ENCODE measurements around the gene RRAS2.

Gene RRAS2

GRCh38 chr11:14339356-14339755 is 19.6 kb downstream of the RRAS2 start:
- Histone ChIP-seq H3K27ac (ENCODE audit: low read length) (no peak overlapping the region), H3K36me3 (ENCODE audit: control insufficient read depth in 2 of 2, insufficient read depth in 2 of 2, low read length in 2 of 2) (no peaks in the 10 kb centered on the region), H3K4me3 (ENCODE audit: low read length in 2 of 2) (no peak overlapping the region), H3K27me3 (ENCODE audit: control insufficient read depth in 1 of 2, insufficient read depth in 2 of 2, low read length in 2 of 2) (no peaks in the 10 kb centered on the region), H3K9me3 (ENCODE audit: control insufficient read depth in 2 of 2, low read length in 2 of 2) (no peaks in the 10 kb centered on the region), H3K9ac (ENCODE audit: low read length in 2 of 2) (no peak overlapping the region), H3K4me1 (ENCODE audit: control insufficient read depth, insufficient read depth, low read length) (no peaks in the 10 kb centered on the region)

- no peaks in the 10 kb centered on the region for H3K9me3 ChIP-seq (ENCODE audit: control insufficient read depth in 2 of 2, low read length in 2 of 2)
- no peak overlapping the region for H3K4me3 ChIP-seq (ENCODE audit: low read length in 2 of 2)
- H3K4me1 ChIP-seq (ENCODE audit: control insufficient read depth, insufficient read depth, low read length), result no peaks in the 10 kb centered on the region
- no peaks in the 10 kb centered on the region for H3K36me3 ChIP-seq (ENCODE audit: control insufficient read depth in 2 of 2, insufficient read depth in 2 of 2, low read length in 2 of 2)
- no peak overlapping the region for H3K9ac ChIP-seq (ENCODE audit: low read length in 2 of 2)
- H3K27me3 ChIP-seq (ENCODE audit: control insufficient read depth in 1 of 2, insufficient read depth in 2 of 2, low read length in 2 of 2), result no peaks in the 10 kb centered on the region
- no peak overlapping the region for H3K27ac ChIP-seq (ENCODE audit: low read length)
Measured at GRCh38 chr11:14336507-14337503, 22.2 kb downstream of the RRAS2 start.

GRCh38 chr11:14335712-14336111 is 23.3 kb downstream of the RRAS2 start:
- no peaks in the 10 kb centered on the region for H3K36me3 ChIP-seq (ENCODE audit: control insufficient read depth in 2 of 2, insufficient read depth in 2 of 2, low read length in 2 of 2)
- no peak overlapping the region for H3K27ac ChIP-seq (ENCODE audit: low read length)
- no peaks in the 10 kb centered on the region for H3K9me3 ChIP-seq (ENCODE audit: control insufficient read depth in 2 of 2, low read length in 2 of 2)
- no peak overlapping the region for H3K9ac ChIP-seq (ENCODE audit: low read length in 2 of 2)
- H3K4me3 ChIP-seq (ENCODE audit: low read length in 2 of 2), result no peak overlapping the region
- no peaks in the 10 kb centered on the region for H3K27me3 ChIP-seq (ENCODE audit: control insufficient read depth in 1 of 2, insufficient read depth in 2 of 2, low read length in 2 of 2)
- no peaks in the 10 kb centered on the region for H3K4me1 ChIP-seq (ENCODE audit: control insufficient read depth, insufficient read depth, low read length)

GRCh38 chr11:14334893-14335292 is 24.1 kb downstream of the RRAS2 start:
- Histone ChIP-seq H3K36me3 (ENCODE audit: control insufficient read depth in 2 of 2, insufficient read depth in 2 of 2, low read length in 2 of 2) (no peaks in the 10 kb centered on the region), H3K27me3 (ENCODE audit: control insufficient read depth in 1 of 2, insufficient read depth in 2 of 2, low read length in 2 of 2) (no peaks in the 10 kb centered on the region), H3K9me3 (ENCODE audit: control insufficient read depth in 2 of 2, low read length in 2 of 2) (no peaks in the 10 kb centered on the region), H3K27ac (ENCODE audit: low read length) (no peak overlapping the region), H3K9ac (ENCODE audit: low read length in 2 of 2) (no peak overlapping the region), H3K4me3 (ENCODE audit: low read length in 2 of 2) (no peak overlapping the region), H3K4me1 (ENCODE audit: control insufficient read depth, insufficient read depth, low read length) (no peaks in the 10 kb centered on the region)

- Histone ChIP-seq H3K4me1 (ENCODE audit: control insufficient read depth, insufficient read depth, low read length) (no peaks in the 10 kb centered on the region), H3K9ac (ENCODE audit: low read length in 2 of 2) (no peak overlapping the region), H3K4me3 (ENCODE audit: low read length in 2 of 2) (no peak overlapping the region), H3K36me3 (ENCODE audit: control insufficient read depth in 2 of 2, insufficient read depth in 2 of 2, low read length in 2 of 2) (no peaks in the 10 kb centered on the region), H3K9me3 (ENCODE audit: control insufficient read depth in 2 of 2, low read length in 2 of 2) (no peaks in the 10 kb centered on the region), H3K27me3 (ENCODE audit: control insufficient read depth in 1 of 2, insufficient read depth in 2 of 2, low read length in 2 of 2) (no peaks in the 10 kb centered on the region), H3K27ac (ENCODE audit: low read length) (no peak overlapping the region)
Measured at GRCh38 chr11:14334192-14334591, 24.8 kb downstream of the RRAS2 start.

GRCh38 chr11:14331476-14332136 is 27.4 kb downstream of the RRAS2 start:
- no peaks in the 10 kb centered on the region for H3K4me1 ChIP-seq (ENCODE audit: control insufficient read depth, insufficient read depth, low read length)

GRCh38 chr11:14330881-14331280 is 28.1 kb downstream of the RRAS2 start:
- no peaks in the 10 kb centered on the region for H3K36me3 ChIP-seq (ENCODE audit: control insufficient read depth in 2 of 2, insufficient read depth in 2 of 2, low read length in 2 of 2)
- H3K9ac ChIP-seq (ENCODE audit: low read length in 2 of 2), result no peak overlapping the region
- H3K4me3 ChIP-seq (ENCODE audit: low read length in 2 of 2), result no peak overlapping the region
- H3K27ac ChIP-seq (ENCODE audit: low read length), result no peak overlapping the region
- no peaks in the 10 kb centered on the region for H3K9me3 ChIP-seq (ENCODE audit: control insufficient read depth in 2 of 2, low read length in 2 of 2)
- H3K4me1 ChIP-seq (ENCODE audit: control insufficient read depth, insufficient read depth, low read length), result no peaks in the 10 kb centered on the region
- no peaks in the 10 kb centered on the region for H3K27me3 ChIP-seq (ENCODE audit: control insufficient read depth in 1 of 2, insufficient read depth in 2 of 2, low read length in 2 of 2)

More at GRCh38 chr11:14331476-14332136, 27.4 kb downstream of the RRAS2 start:
- Histone ChIP-seq H3K27ac (ENCODE audit: low read length) (no peak overlapping the region), H3K9ac (ENCODE audit: low read length in 2 of 2) (no peak overlapping the region), H3K27me3 (ENCODE audit: control insufficient read depth in 1 of 2, insufficient read depth in 2 of 2, low read length in 2 of 2) (no peaks in the 10 kb centered on the region), H3K9me3 (ENCODE audit: control insufficient read depth in 2 of 2, low read length in 2 of 2) (no peaks in the 10 kb centered on the region), H3K36me3 (ENCODE audit: control insufficient read depth in 2 of 2, insufficient read depth in 2 of 2, low read length in 2 of 2) (no peaks in the 10 kb centered on the region), H3K4me3 (ENCODE audit: low read length in 2 of 2) (no peak overlapping the region)

GRCh38 chr11:14329702-14330101 is 29.3 kb downstream of the RRAS2 start:
- no peak overlapping the region for H3K27ac ChIP-seq (ENCODE audit: low read length)
- H3K36me3 ChIP-seq (ENCODE audit: control insufficient read depth in 2 of 2, insufficient read depth in 2 of 2, low read length in 2 of 2), result no peaks in the 10 kb centered on the region
- no peaks in the 10 kb centered on the region for H3K9me3 ChIP-seq (ENCODE audit: control insufficient read depth in 2 of 2, low read length in 2 of 2)
- H3K27me3 ChIP-seq (ENCODE audit: control insufficient read depth in 1 of 2, insufficient read depth in 2 of 2, low read length in 2 of 2), result no peaks in the 10 kb centered on the region
- no peak overlapping the region for H3K9ac ChIP-seq (ENCODE audit: low read length in 2 of 2)
- no peaks in the 10 kb centered on the region for H3K4me1 ChIP-seq (ENCODE audit: control insufficient read depth, insufficient read depth, low read length)
- H3K4me3 ChIP-seq (ENCODE audit: low read length in 2 of 2), result no peak overlapping the region

GRCh38 chr11:14327116-14327515 is 31.9 kb downstream of the RRAS2 start:
- Histone ChIP-seq H3K4me1 (ENCODE audit: control insufficient read depth, insufficient read depth, low read length) (no peaks in the 10 kb centered on the region), H3K4me3 (ENCODE audit: low read length in 2 of 2) (no peak overlapping the region), H3K36me3 (ENCODE audit: control insufficient read depth in 2 of 2, insufficient read depth in 2 of 2, low read length in 2 of 2) (no peaks in the 10 kb centered on the region), H3K9me3 (ENCODE audit: control insufficient read depth in 2 of 2, low read length in 2 of 2) (no peaks in the 10 kb centered on the region), H3K27ac (ENCODE audit: low read length) (no peak overlapping the region), H3K27me3 (ENCODE audit: control insufficient read depth in 1 of 2, insufficient read depth in 2 of 2, low read length in 2 of 2) (no peaks in the 10 kb centered on the region), H3K9ac (ENCODE audit: low read length in 2 of 2) (no peak overlapping the region)

GRCh38 chr11:14323118-14323676 is 35.8 kb downstream of the RRAS2 start:
- Histone ChIP-seq H3K4me3 (ENCODE audit: low read length in 2 of 2) (no peak overlapping the region), H3K9ac (ENCODE audit: low read length in 2 of 2) (no peak overlapping the region), H3K9me3 (ENCODE audit: control insufficient read depth in 2 of 2, low read length in 2 of 2) (no peaks in the 10 kb centered on the region), H3K27me3 (ENCODE audit: control insufficient read depth in 1 of 2, insufficient read depth in 2 of 2, low read length in 2 of 2) (no peaks in the 10 kb centered on the region), H3K4me1 (ENCODE audit: control insufficient read depth, insufficient read depth, low read length) (no peaks in the 10 kb centered on the region), H3K36me3 (ENCODE audit: control insufficient read depth in 2 of 2, insufficient read depth in 2 of 2, low read length in 2 of 2) (no peaks in the 10 kb centered on the region), H3K27ac (ENCODE audit: low read length) (no peak overlapping the region)
